Brain microvascular endothelial cell (primary cell): ENCODE data around the gene KCNA2.

ENCODE experiments used
- DNase-seq: peaks from one replicate; pipeline ENCODE4 v3.0.0-alpha.2; 2020
- H3K27ac ChIP-seq: fragments of 250-450 bp; sonication (Bioruptor Pico); 2 replicates; pipeline ENCODE4 v1.5.1; 2020; ENCODE audit warnings: mild to moderate bottlenecking, moderate library complexity
- H3K27me3 ChIP-seq: fragments of 250-450 bp; sonication (Bioruptor Pico); replicated peaks from 2 replicates; pipeline ENCODE4 v1.5.1; 2020; ENCODE audit warnings: mild to moderate bottlenecking
- H3K36me3 ChIP-seq: fragments of 250-450 bp; sonication (Bioruptor Pico); replicated peaks from 2 replicates; pipeline ENCODE4 v1.5.1; 2020; ENCODE audit warnings: mild to moderate bottlenecking
- H3K4me3 ChIP-seq: 2 replicates; pipeline ENCODE4 v1.5.1; 2011; ENCODE audit warnings: low read depth, mild to moderate bottlenecking, control low read depth, low read length, moderate library complexity
- CTCF ChIP-seq: IDR thresholded peaks from 2 replicates; pipeline ENCODE4 v1.5.1; 2011; ENCODE audit warnings: low read depth, mild to moderate bottlenecking, moderate library complexity, low read length, control low read depth, inconsistent platforms; ENCODE audit errors: missing control alignments
- in situ Hi-C: cut with HindIII; loops from 2 replicates; pipeline ENCODE4 v1.10.0; 2017; ENCODE audit warnings: low sequenced_read_pairs, low pct_ligation_motif_present

The KCNA2 gene

GRCh38 chr1:110631836-110632620, 25.9 kb upstream of the KCNA2 start:
- Histone ChIP-seq H3K36me3 (no peaks in the 10 kb centered on the region), H3K4me3 (no peak overlapping the region), H3K27me3 (no peaks in the 10 kb centered on the region), H3K27ac (no peak overlapping the region)
- DNase-seq, result no peak
- no peak for TF ChIP-seq CTCF
- in situ Hi-C loops, result no loop called here

DNA sequence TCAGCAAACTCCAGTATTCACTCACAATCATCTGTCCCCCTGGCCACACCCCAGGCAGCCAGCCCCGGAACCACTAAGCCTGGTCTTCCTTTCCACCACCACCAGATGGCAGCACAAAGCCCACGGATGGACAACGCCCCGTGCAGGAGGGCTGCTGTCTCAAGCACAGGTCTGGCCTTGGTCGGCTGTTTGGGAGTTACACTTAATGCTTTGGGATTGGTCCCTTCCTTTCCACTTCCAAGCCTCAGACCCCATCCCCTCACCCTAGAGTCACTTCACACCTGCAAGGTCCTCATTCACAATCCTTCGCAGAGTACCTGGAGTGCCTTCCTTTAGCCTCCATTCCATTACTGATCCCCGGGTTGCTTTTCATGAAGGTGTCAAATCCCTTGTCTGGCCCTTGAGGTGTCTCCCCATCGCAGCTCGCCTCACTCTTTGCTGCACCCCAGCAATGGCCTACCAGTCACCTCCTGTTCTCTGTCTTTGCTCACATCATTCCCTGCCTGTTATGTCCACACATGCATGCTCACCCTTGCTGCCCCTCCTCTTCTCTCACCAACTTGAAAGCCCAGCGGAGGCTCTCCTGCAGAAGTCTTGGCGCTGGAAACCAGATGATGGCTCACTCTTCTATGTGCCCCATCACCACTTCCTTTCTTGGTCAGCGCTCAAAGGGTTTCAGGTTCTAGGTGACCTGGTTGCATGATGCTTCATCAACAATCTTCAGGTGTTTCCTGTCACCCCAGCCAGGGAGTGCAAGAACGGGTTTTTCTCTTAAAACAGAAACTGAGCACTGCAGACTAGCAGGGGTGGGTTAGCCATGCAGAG, 24.9 kb upstream of the KCNA2 start:
- in situ Hi-C loops, result no loop called here
- DNase-seq, result peak; percentile 34
- no peak overlapping the region for H3K27ac ChIP-seq
- no peaks in the 10 kb centered on the region for H3K27me3 ChIP-seq
- H3K4me3 ChIP-seq, result no peak overlapping the region
- no peaks in the 10 kb centered on the region for H3K36me3 ChIP-seq
- TF ChIP-seq CTCF, result peak; percentile 86

GRCh38 chr1:110628323-110629105, 22.4 kb upstream of the KCNA2 start:
- no peak for DNase-seq
- no peak for TF ChIP-seq CTCF
- Histone ChIP-seq H3K36me3 (no peaks in the 10 kb centered on the region), H3K4me3 (no peak overlapping the region), H3K27ac (no peak overlapping the region), H3K27me3 (no peaks in the 10 kb centered on the region)
- in situ Hi-C loops, result no loop called here

GRCh38 chr1:110627764-110628163, 21.6 kb upstream of the KCNA2 start:
- no peak for TF ChIP-seq CTCF
- no peak overlapping the region for H3K4me3 ChIP-seq
- H3K27ac ChIP-seq, result no peak overlapping the region
- in situ Hi-C loops, result no loop called here
- H3K36me3 ChIP-seq, result no peaks in the 10 kb centered on the region
- DNase-seq, result no peak
- no peaks in the 10 kb centered on the region for H3K27me3 ChIP-seq

GRCh38 chr1:110626889-110627288, 20.7 kb upstream of the KCNA2 start:
- Histone ChIP-seq H3K4me3 (no peak overlapping the region), H3K36me3 (no peaks in the 10 kb centered on the region), H3K27me3 (no peaks in the 10 kb centered on the region), H3K27ac (no peak overlapping the region)
- no peak for DNase-seq
- no peak for TF ChIP-seq CTCF
- in situ Hi-C loops, result no loop called here
